Measurements from ENCODE around the gene HCN2. TPM values are rescaled to one million over a fixed set of nuclear protein-coding genes. Genes with fewer than 3 reads are reported as not detected.

The HCN2 gene
- total and polyA plus RNA-seq, 9 of the 15 experiments (the other 6 are each of a cell fraction or from before 2014, with no cell fraction given): 0.29 to 4.2 (median 0.82) TPM; not detected in 2

- TF ChIP-seq CLOCK (CRISPR knock-in tag; IDR thresholded peaks at IDR 0.05; ENCODE audit: borderline replicate concordance) (no peak), ZNF778 (CRISPR knock-in tag; IDR thresholded peaks at IDR 0.05) (no peak), HSF4 (CRISPR knock-in tag; IDR thresholded peaks at IDR 0.05; ENCODE audit: borderline replicate concordance) (no peak), IRF1 (CRISPR knock-in tag; IDR thresholded peaks at IDR 0.05; ENCODE audit: borderline replicate concordance) (no peak), NONO (IDR thresholded peaks at IDR 0.05; ENCODE audit: low read depth in 2 of 2, low read length in 1 of 2) (peak in 1 of 2 experiments; percentile 76; a peak in 1 of 4 replicates), ZNF57 (CRISPR knock-in tag; IDR thresholded peaks at IDR 0.05) (no peak), JUNB (CRISPR knock-in tag; conservative IDR thresholded peaks at IDR 0.05) (no peak), CTCF (IDR thresholded peaks at IDR 0.05 in 2 of 3, conservative IDR thresholded peaks at IDR 0.05 in 1 of 3; ENCODE audit: insufficient read depth in 2 of 3, low read depth in 1 of 3, low read length in 3 of 3) (no peak), POLR3G (IDR thresholded peaks at IDR 0.05; ENCODE audit: extremely low read depth, insufficient read length, insufficient replicate concordance) (no peak), ZNF668 (CRISPR knock-in tag; IDR thresholded peaks at IDR 0.05) (no peak), RBM17 (IDR thresholded peaks at IDR 0.05; ENCODE audit: borderline replicate concordance, low read depth, low read length) (no peak), JUN (IDR thresholded peaks at IDR 0.05; ENCODE audit: borderline replicate concordance, low read depth, low read length) (0 out of 2 replicates have a peak, but pooled peaks have one; percentile 30), JUN (CRISPR knock-in tag; IDR thresholded peaks at IDR 0.05; ENCODE audit: borderline replicate concordance) (no peak), BRF2 (IDR thresholded peaks at IDR 0.05; ENCODE audit: borderline replicate concordance, insufficient read depth, insufficient read length) (no peak), SRSF1 (IDR thresholded peaks at IDR 0.05; ENCODE audit: low read depth, low read length) (no peak), JUND (IDR thresholded peaks at IDR 0.05; ENCODE audit: borderline replicate concordance, low read depth, low read length) (no peak), JUND (tag; IDR thresholded peaks at IDR 0.05; ENCODE audit: borderline replicate concordance, low read depth, low read length) (no peak), CREB3L1 (IDR thresholded peaks at IDR 0.05; ENCODE audit: borderline replicate concordance, low read depth) (no peak), ADNP (tag; IDR thresholded peaks at IDR 0.05) (no peak)
These were observed 73.4 kb downstream of the HCN2 start, which contains the start of gene RNF126 (continued) for GRCh38 chr19:662962-663681.
